Fibroblast of mammary gland (primary cell): ENCODE measurements around the gene ZNF750.

ENCODE experiments used
- DNase-seq: peaks from one replicate; pipeline ENCODE4 v3.0.0-alpha.2; 2010; ENCODE audit warnings: low read depth
- H3K4me3 ChIP-seq: 2 replicates; pipeline ENCODE4 v1.5.1; 2011; ENCODE audit warnings: low read depth, mild to moderate bottlenecking, low read length, moderate library complexity; ENCODE audit not compliant: control insufficient read depth
- TF ChIP-seq, protein P1 (sequence below): conservative IDR thresholded peaks from 2 replicates; pipeline ENCODE4 v1.5.1; 2011; ENCODE audit warnings: low read depth, low read length, inconsistent platforms; ENCODE audit not compliant: control insufficient read depth, insufficient read depth

The ZNF750 gene

DNA sequence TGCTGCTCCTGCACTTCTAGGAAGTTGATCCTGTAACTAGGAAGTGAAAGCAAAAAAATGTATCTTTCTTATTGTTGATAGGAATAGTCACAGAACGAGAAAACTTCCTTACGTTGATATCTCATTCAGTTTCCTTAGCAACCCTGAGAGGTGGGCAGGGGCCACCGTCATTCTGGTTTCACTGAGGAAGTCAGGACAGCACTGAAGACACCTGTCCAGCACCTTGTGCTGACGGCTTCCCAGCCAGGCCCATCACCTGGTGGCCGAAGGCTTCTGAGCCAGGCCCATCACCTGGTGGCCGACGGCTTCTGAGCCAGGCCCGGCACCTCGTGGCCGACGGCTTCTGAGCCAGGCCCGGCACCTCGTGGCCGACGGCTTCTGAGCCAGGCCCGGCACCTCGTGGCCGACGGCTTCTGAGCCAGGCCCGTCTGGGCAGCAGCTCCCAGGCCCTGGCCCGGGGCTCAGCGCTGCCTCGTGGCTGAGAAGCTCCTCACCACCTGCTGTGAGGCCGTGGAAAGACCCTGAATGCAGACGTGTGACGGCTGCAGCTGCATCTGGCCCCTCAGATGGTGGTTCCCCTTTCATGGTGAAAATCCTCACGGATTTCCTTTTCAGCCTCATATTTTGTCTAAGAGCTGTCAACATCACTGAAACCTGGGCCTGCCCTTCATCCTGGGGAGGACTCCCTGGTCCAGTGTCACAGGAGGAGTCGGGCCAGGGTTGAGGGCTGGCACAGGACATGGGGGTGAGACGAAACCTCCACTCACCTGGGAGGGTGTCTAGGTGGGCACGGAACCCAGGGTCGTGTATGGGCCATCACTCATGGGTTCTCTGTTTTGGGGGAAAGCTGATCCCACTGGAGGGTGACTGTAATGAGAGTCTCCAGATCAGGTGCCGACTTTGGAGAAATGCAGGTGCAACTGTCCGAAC, 33.0 kb upstream of the ZNF750 start:
- DNase-seq: no peak
- TF ChIP-seq, protein P1, sequence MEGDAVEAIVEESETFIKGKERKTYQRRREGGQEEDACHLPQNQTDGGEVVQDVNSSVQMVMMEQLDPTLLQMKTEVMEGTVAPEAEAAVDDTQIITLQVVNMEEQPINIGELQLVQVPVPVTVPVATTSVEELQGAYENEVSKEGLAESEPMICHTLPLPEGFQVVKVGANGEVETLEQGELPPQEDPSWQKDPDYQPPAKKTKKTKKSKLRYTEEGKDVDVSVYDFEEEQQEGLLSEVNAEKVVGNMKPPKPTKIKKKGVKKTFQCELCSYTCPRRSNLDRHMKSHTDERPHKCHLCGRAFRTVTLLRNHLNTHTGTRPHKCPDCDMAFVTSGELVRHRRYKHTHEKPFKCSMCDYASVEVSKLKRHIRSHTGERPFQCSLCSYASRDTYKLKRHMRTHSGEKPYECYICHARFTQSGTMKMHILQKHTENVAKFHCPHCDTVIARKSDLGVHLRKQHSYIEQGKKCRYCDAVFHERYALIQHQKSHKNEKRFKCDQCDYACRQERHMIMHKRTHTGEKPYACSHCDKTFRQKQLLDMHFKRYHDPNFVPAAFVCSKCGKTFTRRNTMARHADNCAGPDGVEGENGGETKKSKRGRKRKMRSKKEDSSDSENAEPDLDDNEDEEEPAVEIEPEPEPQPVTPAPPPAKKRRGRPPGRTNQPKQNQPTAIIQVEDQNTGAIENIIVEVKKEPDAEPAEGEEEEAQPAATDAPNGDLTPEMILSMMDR: no peak
- H3K4me3 ChIP-seq: no peak overlapping the region

DNA sequence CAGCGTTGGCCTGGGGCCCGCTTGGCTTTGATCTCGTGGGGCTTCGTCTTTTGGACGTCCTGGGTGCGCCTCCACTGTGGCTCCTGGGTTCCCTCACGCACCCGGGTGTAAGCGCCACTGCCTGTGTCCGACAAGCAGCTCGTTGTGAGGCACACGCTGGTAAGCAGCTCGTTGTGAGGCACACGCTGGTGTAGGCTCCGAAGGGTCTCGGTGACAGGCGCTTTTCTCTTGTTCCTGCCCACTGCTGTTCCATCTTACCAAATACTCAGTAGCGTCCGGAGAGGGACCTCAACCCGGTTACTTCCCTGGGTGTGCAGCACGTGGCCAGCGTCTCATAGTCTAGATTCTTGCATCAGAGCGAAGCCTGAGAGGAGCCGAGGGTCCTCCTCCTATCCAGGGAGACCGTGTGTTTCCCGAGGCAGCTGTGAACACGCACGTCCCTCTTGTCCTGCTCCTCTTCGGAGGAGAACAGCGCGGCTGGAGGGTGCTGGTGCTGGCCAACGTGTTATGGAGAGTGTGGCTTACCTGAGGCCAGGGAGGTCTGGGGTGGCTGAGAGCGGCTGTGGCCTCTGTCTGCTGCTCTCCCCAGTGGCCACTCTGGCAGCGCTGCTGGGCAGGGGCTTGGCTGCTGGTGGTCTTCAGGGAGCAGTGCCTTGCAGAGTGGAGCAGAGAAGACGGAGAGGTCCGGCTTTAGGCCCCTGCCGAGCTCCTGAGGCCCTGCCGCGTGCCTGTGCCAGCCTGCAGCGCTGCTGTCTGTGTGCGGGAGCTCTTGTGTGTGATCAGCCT, 32.1 kb upstream of the ZNF750 start:
- TF ChIP-seq, protein P1: no peak
- no peak overlapping the region for H3K4me3 ChIP-seq
- no peak for DNase-seq

- H3K4me3 ChIP-seq: no peak overlapping the region
- DNase-seq: no peak
- TF ChIP-seq, protein P1: no peak
Measured at GRCh38 chr17:82871056-82871775, 31.4 kb upstream of the ZNF750 start.

DNA sequence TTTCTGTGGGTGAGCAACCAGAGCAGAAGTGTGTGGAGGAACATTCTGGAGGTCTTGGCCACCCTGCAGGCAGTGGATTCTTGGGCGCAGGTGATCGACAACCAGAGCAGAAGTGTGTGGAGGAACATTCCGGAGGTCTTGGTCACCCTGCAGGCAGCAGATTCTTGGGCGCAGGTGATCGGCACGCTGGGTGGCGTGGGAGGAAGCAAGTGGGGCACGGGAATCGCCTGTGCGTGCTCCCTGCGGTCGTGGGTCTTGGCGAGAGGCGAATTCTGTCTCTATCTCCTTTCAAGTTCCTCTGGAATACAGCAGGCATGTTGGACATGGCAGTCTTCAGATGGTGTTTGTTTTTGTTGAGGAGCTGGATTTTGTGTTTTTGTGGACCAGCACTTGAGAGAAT, 30.7 kb upstream of the ZNF750 start:
- H3K4me3 ChIP-seq: no peak overlapping the region
- TF ChIP-seq, protein P1: no peak
- no peak for DNase-seq

DNA sequence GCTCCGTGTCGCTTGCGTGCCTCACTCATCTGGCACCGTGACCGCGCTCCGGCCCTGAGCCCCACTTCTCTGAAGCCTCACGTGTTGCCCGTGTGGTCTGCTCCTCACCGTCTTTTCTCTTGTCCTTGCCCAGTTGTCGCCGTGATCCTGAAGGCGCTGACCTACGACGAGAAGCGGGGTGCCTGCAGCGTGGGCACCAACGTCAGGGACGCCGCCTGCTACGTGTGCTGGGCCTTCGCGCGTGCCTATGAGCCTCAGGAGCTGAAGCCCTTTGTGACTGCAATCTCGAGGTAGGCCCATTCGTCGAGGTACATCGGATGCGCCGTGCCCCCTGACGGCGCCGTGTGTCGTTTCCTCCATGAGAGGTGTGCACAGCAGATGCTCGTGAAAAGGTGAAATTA, 30.3 kb upstream of the ZNF750 start:
- TF ChIP-seq, protein P1: no peak
- H3K4me3 ChIP-seq: no peak overlapping the region
- no peak for DNase-seq

GRCh38 chr17:82869536-82869935, 29.7 kb upstream of the ZNF750 start:
- DNase-seq: no peak
- H3K4me3 ChIP-seq: no peak overlapping the region
- TF ChIP-seq, protein P1: no peak
